ENCODE data around the gene NDE1.

The NDE1 gene

GRCh38 chr16:15771694-15772093 is 121.6 kb downstream of the NDE1 start:
- DNase-seq = no peak

- DNase-seq = no peak
Measured at GRCh38 chr16:15772579-15773293, 122.7 kb downstream of the NDE1 start.

- DNase-seq = no peak
Measured at GRCh38 chr16:15773968-15774367, 123.9 kb downstream of the NDE1 start.

- no peak for DNase-seq
Measured at GRCh38 chr16:15775209-15775608, 125.2 kb downstream of the NDE1 start.

GRCh38 chr16:15775663-15776304 is 125.7 kb downstream of the NDE1 start:
- no peak for DNase-seq

All from stimulated activated naive CD4-positive, alpha-beta T cell (primary cell).